Uterus (tissue), 4 donors: ENCODE results near the gene NLN. TPM values are rescaled to one million over a fixed set of nuclear protein-coding genes. Genes with fewer than 3 reads are reported as not detected.

Experiments used
- DNase-seq, 2 donors: peaks; one replicate each; pipeline ENCODE4 v3.0.0-alpha.2; 2019 to 2020
- H3K27ac ChIP-seq, 2 donors: fragments of 200-600 bp; sonication (generic); 1 replicate in 1 of 2; 2 replicates in 1 of 2; pipeline ENCODE4 v1.5.1; 2016 to 2018
- H3K27me3 ChIP-seq, 2 donors: fragments of 200-600 bp; sonication (generic); one replicate each; pipeline ENCODE4 v1.5.1; 2018 to 2019; ENCODE audit warnings: control low read depth in 1 of 2
- H3K36me3 ChIP-seq, 2 donors: fragments of 200-600 bp; sonication (generic); one replicate each; pipeline ENCODE4 v1.5.1; 2019; ENCODE audit warnings: control low read depth in 1 of 2
- H3K4me1 ChIP-seq, 2 donors: fragments of 200-600 bp; sonication (generic); one replicate each; pipeline ENCODE4 v1.5.1; 2018 to 2019; ENCODE audit warnings: control low read depth in 1 of 2
- H3K4me3 ChIP-seq, 2 donors: fragments of 200-600 bp; sonication (generic); 1 replicate in 1 of 2; 2 replicates in 1 of 2; pipeline ENCODE4 v1.5.1; 2018 to 2019; ENCODE audit warnings: mild to moderate bottlenecking in 1 of 2
- H3K9me3 ChIP-seq, 2 donors: fragments of 200-600 bp; sonication (generic); one replicate each; pipeline ENCODE4 v1.5.1; 2019; ENCODE audit warnings: control low read depth in 1 of 2
- POLR2A ChIP-seq, 2 donors: fragments of 450-650 bp; IDR thresholded peaks; one replicate each; pipeline ENCODE4 v1.6.1; 2016; ENCODE audit warnings: antibody characterized with exemption in 2 of 2, mild to moderate bottlenecking in 1 of 2, moderate library complexity in 1 of 2
- intact Hi-C: fragments of 100-400 bp; cut with DNase I; formaldehyde crosslinking; loops from one replicate; pipeline ENCODE4 v1.15.1; 2023; ENCODE audit warnings: low total_unique reads
- total RNA-seq, 4 donors: library from RNA; depleted of rRNA in 3 of 4; stranded (reverse); fragments of >200 nt in 3 of 4; gene quantifications; one replicate each; pipeline versions ENCODE4 v1.1.0 to v1.2.4, GENCODE V29; 2014 to 2023
- TF ChIP-seq, protein P1 (sequence below), 4 experiments: fragments of 200-600 bp in 2 of 4; fragments of 450-650 bp in 2 of 4; sonication (generic) in 2 of 4; IDR thresholded peaks; one replicate each; pipeline ENCODE4 v1.5.1; 2016 to 2019; ENCODE audit warnings: antibody characterized with exemption in 4 of 4, mild to moderate bottlenecking in 2 of 4, moderate library complexity in 1 of 4
- donor health status: DM: yes; HTN: yes; CAD: no.

The NLN gene
- total RNA-seq, 4 donors from 2014 or later = 4.4 to 34.9 (median 9.8) TPM

- TF ChIP-seq, protein P1, sequence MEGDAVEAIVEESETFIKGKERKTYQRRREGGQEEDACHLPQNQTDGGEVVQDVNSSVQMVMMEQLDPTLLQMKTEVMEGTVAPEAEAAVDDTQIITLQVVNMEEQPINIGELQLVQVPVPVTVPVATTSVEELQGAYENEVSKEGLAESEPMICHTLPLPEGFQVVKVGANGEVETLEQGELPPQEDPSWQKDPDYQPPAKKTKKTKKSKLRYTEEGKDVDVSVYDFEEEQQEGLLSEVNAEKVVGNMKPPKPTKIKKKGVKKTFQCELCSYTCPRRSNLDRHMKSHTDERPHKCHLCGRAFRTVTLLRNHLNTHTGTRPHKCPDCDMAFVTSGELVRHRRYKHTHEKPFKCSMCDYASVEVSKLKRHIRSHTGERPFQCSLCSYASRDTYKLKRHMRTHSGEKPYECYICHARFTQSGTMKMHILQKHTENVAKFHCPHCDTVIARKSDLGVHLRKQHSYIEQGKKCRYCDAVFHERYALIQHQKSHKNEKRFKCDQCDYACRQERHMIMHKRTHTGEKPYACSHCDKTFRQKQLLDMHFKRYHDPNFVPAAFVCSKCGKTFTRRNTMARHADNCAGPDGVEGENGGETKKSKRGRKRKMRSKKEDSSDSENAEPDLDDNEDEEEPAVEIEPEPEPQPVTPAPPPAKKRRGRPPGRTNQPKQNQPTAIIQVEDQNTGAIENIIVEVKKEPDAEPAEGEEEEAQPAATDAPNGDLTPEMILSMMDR (IDR thresholded peaks at IDR 0.05) = no peak
- no peak for TF ChIP-seq POLR2A (IDR thresholded peaks at IDR 0.05)
- Histone ChIP-seq H3K4me1 (no peaks in the 10 kb centered on the region), H3K36me3 (no peaks in the 10 kb centered on the region), H3K4me3 (no peak overlapping the region), H3K27me3 (no peaks in the 10 kb centered on the region), H3K9me3 (no peaks in the 10 kb centered on the region), H3K27ac (no peak overlapping the region)
- no peak for DNase-seq
- intact Hi-C loops = no loop called here
Observed at GRCh38 chr5:65702036-65702435, 20.0 kb upstream of the NLN start.

DNA sequence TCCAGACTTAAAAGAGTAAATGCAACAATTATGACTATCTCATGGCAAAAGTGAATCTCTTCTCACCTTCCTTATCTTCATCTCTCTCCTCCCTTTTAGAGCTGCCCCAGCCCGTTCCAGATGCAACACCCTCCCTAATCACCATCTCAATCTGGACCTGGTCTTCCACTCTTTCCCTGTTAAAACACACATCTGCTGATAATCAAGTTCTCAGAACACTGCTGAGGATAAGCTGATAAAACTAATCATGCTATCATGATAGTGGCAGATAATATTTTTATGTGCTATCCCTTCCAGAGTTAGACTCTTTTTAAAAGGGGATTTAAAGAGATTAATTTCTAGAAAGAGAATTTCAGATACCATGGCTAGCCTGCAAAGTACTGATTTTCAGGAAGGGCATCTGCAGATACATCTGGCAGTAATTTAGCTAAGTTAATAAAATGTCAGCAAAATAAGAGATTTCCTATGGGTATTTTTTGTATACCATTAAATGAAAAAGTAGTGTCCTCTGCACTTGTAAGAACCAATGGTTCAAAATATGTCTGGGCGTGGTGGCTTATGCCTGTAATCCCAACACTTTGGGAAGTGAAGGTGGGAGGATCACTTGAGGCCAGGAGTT lies 17.3 kb upstream of the NLN start:
- no peaks in the 10 kb centered on the region for H3K9me3 ChIP-seq
- no peak for TF ChIP-seq POLR2A (IDR thresholded peaks at IDR 0.05)
- TF ChIP-seq, protein P1 (IDR thresholded peaks at IDR 0.05) = no peak
- H3K36me3 ChIP-seq = no peaks in the 10 kb centered on the region
- DNase-seq = no peak
- intact Hi-C loops = no loop called here
- H3K4me3 ChIP-seq = no peak overlapping the region
- H3K27me3 ChIP-seq = no peaks in the 10 kb centered on the region
- H3K4me1 ChIP-seq = no peaks in the 10 kb centered on the region
- H3K27ac ChIP-seq = no peak overlapping the region

DNA sequence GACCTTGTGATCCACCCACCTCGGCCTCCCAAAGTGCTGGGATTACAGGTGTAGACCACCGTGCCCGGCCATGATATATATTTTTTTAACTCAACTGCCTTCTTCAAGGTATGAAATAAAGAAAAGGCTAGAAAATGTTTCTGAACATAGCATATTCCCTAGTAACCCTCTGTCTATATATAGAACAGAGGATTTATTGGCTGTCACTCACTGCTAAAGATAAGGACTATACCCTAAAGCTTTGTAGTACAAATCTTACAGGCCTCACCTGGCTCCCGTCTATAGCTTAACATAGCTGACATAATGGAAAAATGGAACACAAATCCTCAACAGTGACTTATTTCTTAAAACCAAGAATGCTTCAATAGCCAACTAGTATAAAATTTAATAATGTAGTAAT lies 14.3 kb upstream of the NLN start:
- Histone ChIP-seq H3K27me3 (no peaks in the 10 kb centered on the region), H3K36me3 (no peaks in the 10 kb centered on the region), H3K9me3 (no peaks in the 10 kb centered on the region), H3K27ac (no peak overlapping the region), H3K4me1 (no peaks in the 10 kb centered on the region), H3K4me3 (no peak overlapping the region)
- no peak for DNase-seq
- intact Hi-C loops = no loop called here
- TF ChIP-seq, protein P1 (IDR thresholded peaks at IDR 0.05) = no peak
- TF ChIP-seq POLR2A (IDR thresholded peaks at IDR 0.05) = no peak

DNA sequence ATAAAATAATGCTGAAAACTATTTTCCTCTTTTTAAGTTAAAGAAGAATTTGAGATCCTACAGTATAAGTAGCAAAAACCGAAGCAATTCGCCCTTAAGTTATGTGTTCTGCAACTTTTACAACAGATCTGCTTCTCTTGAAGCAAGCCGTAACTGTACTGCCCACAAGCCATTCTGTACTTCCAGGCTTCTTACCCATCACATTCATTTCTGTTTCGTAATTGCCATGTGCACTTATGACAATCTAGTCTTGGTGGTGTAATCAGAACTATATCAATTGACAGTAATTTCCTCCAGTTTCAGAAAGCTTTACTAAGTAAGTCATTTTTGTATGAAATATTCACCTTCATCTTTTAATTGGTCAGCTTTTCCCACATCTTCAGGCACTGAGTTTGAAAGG lies 13.9 kb upstream of the NLN start:
- no peaks in the 10 kb centered on the region for H3K4me1 ChIP-seq
- no peak for DNase-seq
- intact Hi-C loops = no loop called here
- H3K27ac ChIP-seq = no peak overlapping the region
- TF ChIP-seq, protein P1 (IDR thresholded peaks at IDR 0.05) = no peak
- no peak for TF ChIP-seq POLR2A (IDR thresholded peaks at IDR 0.05)
- no peak overlapping the region for H3K4me3 ChIP-seq
- H3K27me3 ChIP-seq = no peaks in the 10 kb centered on the region
- H3K9me3 ChIP-seq = no peaks in the 10 kb centered on the region
- H3K36me3 ChIP-seq = no peaks in the 10 kb centered on the region

- H3K4me3 ChIP-seq = no peak overlapping the region
- H3K4me1 ChIP-seq = no peaks in the 10 kb centered on the region
Observed at GRCh38 chr5:65718576-65719310, 3.3 kb upstream of the NLN start.

More at GRCh38 chr5:65718576-65719310, 3.3 kb upstream of the NLN start:
- Histone ChIP-seq H3K27ac (no peak overlapping the region), H3K9me3 (no peaks in the 10 kb centered on the region), H3K36me3 (no peaks in the 10 kb centered on the region), H3K27me3 (no peaks in the 10 kb centered on the region)
- TF ChIP-seq POLR2A (IDR thresholded peaks at IDR 0.05) = no peak
- TF ChIP-seq, protein P1 (IDR thresholded peaks at IDR 0.05) = no peak
- intact Hi-C loops = no loop called here
- DNase-seq = no peak
